ENCODE measurements around the gene SLC16A5. TPM values are rescaled to one million over a fixed set of nuclear protein-coding genes. Genes with fewer than 3 reads are reported as not detected.
"Not testable (repeated sequence)": the region's sequence is repeated elsewhere in the genome, so short reads cannot be mapped to it uniquely, and the experiment has no call there.

SLC16A5 gene
- total RNA-seq, 3 donors from 2014 or later: 0.53 to 1.2 (median 0.55) TPM

DNA sequence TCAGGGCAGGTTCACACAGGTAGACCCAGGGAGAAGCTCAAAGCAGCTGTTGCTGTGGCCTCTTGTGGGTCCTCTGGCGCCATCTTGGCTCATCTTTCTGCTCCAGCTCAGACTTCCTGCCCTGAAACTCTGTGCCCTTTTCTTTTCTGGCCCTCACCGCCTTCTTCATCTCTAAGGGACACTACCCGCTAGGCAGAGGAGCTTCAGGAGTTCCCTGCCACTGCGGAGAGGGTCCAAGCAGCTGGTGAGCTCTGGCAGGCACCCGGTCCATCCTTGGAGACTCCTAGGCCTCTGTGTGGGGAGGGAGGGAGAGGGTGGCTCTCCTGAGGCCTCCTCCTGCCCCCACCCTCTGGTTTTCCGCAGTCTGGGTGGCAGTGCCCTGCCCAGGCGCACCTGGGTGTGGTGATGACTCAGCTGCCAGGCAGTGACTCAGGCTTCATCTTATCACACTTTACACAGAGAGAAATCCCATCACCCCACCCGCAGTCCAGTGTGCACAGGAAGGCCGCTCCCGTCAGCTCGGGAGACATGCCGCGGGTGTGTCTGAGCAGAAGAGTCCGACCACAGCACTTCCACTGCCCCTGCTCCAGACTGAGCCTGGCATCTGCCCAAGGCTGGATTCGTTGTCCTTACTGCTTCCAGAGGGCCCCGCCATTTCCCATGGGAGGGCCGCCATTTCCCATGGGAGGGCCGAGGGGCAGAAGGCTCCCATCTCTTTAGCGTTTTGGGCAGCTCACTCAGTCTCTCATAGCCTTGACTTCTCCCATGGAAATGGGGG, 36.5 kb downstream of the SLC16A5 start:
- ATAC-seq (peak; percentile 93 to 96), DNase-seq (peak; percentile 66)
- Mint-ChIP-seq H3K4me1 (ENCODE audit: low read depth) (peaks cover 28% of the 10 kb centered on the region), H3K27me3 (ENCODE audit: low read depth) (no peaks in the 10 kb centered on the region), H3K9me3 (no peaks in the 10 kb centered on the region), H3K36me3 (ENCODE audit: insufficient read depth) (peaks cover 6% of the 10 kb centered on the region), H3K4me3 (no peak overlapping the region)

DNA sequence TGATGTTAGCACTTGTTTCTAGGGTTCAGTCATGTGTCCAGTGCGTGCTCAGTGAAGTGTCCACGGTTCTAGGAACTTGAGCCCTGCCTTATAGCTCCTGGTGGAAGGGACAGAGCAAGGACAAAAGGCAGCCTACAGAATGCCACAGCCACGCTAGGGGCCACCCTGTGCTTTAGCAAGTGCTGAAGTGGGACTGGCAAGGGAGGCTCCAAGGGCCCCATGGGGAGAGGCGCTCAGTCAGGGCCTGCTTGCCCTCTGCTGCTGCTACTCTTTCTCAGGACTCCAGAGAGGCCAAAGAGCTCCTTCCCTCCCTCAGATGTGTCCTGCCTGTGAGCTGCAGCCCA, 37.0 kb downstream of the SLC16A5 start:
- Mint-ChIP-seq H3K4me1 (ENCODE audit: low read depth) (peaks cover 31% of the 10 kb centered on the region), H3K36me3 (ENCODE audit: insufficient read depth) (peaks cover 9% of the 10 kb centered on the region), H3K27me3 (ENCODE audit: low read depth) (no peaks in the 10 kb centered on the region), H3K9me3 (no peaks in the 10 kb centered on the region), H3K4me3 (no peak overlapping the region)
- ATAC-seq (no peak), DNase-seq (no peak)

DNA sequence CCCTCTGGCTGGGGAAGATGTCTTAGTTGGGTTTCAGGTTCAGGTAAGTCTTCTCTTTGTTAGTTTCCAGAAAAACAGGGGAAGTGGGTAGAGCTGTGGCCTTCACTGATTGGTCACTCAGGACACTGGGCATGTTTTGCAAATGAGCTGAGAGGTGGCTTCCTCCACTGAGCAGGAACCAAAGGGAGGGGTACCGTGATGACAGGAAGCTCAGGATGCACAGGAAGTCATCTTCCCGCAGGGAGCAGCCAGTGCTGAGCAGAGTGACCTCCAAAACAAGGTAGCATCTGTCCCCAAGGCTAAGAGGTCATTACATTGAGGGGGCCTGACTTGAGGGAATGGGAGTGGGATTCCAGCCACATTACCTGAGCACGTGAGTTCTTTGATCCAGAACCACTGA, 38.2 kb downstream of the SLC16A5 start:
- no peak overlapping the region for H3K4me3 Mint-ChIP-seq
- DNase-seq (no peak), ATAC-seq (no peak)
- no peaks in the 10 kb centered on the region for H3K9me3 Mint-ChIP-seq
- H3K27me3 Mint-ChIP-seq (ENCODE audit: low read depth): no peaks in the 10 kb centered on the region
- peaks cover 11% of the 10 kb centered on the region for H3K36me3 Mint-ChIP-seq (ENCODE audit: insufficient read depth)
- peaks cover 36% of the 10 kb centered on the region for H3K4me1 Mint-ChIP-seq (ENCODE audit: low read depth)

DNA sequence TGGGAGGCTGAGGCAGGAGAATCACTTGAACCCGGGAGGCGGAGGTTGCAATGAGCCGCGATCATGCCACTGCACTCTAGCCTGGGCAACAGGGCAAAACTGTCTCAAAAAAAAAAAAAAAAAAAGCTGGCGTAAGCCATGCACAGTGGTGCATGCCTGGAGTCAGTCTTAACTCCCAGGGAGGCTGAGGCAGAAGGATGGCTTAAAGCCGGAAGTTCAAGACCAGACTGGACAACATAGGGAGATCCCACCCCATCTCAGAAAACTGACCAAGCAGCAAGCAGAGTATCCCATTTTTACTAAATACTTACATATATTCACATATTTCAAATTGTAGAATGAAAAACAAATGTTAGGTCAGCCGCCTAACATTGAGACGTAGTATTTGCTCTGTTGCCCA, 39.2 kb downstream of the SLC16A5 start:
- peaks cover 10% of the 10 kb centered on the region for H3K36me3 Mint-ChIP-seq (ENCODE audit: insufficient read depth)
- H3K4me3 Mint-ChIP-seq: no peak overlapping the region
- H3K9me3 Mint-ChIP-seq: no peaks in the 10 kb centered on the region
- no peaks in the 10 kb centered on the region for H3K27me3 Mint-ChIP-seq (ENCODE audit: low read depth)
- peaks cover 36% of the 10 kb centered on the region for H3K4me1 Mint-ChIP-seq (ENCODE audit: low read depth)
- DNase-seq (no peak), ATAC-seq (no peak)

DNA sequence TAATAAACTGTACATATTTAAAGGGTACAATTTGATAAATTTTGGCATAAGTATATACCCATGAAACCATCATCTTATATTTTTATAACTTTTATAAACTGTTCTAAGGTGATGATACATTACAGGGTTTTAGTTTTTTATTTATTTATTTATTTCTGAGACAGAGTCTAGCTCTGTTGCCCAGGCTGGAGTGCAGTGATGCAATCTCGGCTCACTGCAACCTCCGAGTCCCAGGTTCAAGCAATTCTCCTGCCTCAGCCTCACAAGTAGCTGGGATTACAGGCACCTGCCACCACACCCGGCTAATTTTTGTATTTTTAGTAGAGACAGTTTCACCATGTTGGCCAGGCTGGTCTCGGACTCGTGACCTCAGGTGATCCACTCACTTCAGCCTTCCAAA, 40.2 kb downstream of the SLC16A5 start:
- not testable (repeated sequence) for ATAC-seq; H3K9me3 Mint-ChIP-seq; H3K36me3 Mint-ChIP-seq (ENCODE audit: insufficient read depth); DNase-seq; H3K4me3 Mint-ChIP-seq; H3K27me3 Mint-ChIP-seq (ENCODE audit: low read depth)
- peaks cover 40% of the 10 kb centered on the region for H3K4me1 Mint-ChIP-seq (ENCODE audit: low read depth)

DNA sequence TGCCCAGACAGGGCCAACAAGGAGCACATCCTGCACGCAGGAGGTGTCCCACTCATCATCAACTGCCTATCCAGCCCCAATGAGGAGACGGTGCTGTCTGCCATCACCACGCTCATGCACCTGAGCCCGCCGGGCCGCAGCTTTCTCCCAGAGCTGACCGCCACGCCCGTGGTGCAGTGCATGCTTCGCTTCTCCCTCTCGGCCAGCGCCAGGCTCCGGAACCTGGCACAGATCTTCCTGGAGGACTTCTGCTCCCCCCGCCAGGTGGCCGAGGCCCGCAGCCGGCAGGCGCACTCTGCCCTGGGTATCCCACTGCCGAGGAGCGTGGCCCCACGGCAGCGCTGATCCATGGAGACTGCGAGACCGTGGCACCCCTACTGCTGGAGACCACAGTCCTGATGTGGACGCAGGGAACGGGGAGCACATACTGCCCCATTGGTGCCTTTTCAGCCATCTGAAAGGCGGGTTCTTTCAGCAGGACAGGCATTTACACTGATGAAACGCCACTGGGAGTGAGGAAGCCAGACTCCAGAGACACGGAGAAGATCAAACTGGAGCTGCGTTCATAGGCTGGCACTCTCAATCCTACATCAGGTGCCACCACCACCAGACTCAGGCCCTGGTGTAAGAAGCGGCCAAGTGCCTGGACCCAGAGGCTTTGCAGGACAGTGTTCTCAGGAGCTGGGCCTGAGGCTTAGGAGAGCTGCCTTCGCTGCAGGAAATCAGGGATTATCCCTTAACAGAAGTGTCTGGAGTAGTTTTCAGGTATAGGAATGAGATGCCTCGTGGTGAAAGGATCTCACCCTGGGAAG, 41.1 kb downstream of the SLC16A5 start:
- Mint-ChIP-seq H3K9me3 (no peaks in the 10 kb centered on the region), H3K4me1 (ENCODE audit: low read depth) (peaks cover 35% of the 10 kb centered on the region), H3K4me3 (peak overlapping the region; percentile 58), H3K27me3 (ENCODE audit: low read depth) (no peaks in the 10 kb centered on the region), H3K36me3 (ENCODE audit: insufficient read depth) (peaks cover 10% of the 10 kb centered on the region)
- no peak for DNase-seq
- ATAC-seq: no peak

DNA sequence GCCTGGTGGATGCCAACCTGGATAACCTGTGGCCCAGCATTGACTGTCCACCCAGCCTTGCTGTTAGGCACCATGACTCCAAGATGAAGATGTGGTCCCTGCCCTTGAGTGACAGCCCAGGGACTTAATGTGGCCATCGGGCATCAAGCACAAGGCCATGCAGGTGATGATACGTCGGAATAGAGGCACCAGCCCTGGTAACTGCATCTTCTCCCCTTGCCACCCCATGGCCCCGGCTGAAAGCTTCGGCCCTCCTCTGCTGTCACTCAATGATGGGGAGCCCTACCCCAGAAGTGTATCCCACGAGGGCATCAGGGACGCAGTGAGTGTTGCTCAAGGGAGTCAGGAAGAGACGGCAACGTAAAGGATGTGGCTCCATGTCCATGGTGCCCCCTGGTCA, 41.8 kb downstream of the SLC16A5 start:
- no peak for ATAC-seq
- Mint-ChIP-seq H3K36me3 (ENCODE audit: insufficient read depth) (peaks cover 8% of the 10 kb centered on the region), H3K9me3 (no peaks in the 10 kb centered on the region), H3K27me3 (ENCODE audit: low read depth) (no peaks in the 10 kb centered on the region), H3K4me3 (peak overlapping the region; percentile 58), H3K4me1 (ENCODE audit: low read depth) (peaks cover 28% of the 10 kb centered on the region)
- DNase-seq: no peak

DNA sequence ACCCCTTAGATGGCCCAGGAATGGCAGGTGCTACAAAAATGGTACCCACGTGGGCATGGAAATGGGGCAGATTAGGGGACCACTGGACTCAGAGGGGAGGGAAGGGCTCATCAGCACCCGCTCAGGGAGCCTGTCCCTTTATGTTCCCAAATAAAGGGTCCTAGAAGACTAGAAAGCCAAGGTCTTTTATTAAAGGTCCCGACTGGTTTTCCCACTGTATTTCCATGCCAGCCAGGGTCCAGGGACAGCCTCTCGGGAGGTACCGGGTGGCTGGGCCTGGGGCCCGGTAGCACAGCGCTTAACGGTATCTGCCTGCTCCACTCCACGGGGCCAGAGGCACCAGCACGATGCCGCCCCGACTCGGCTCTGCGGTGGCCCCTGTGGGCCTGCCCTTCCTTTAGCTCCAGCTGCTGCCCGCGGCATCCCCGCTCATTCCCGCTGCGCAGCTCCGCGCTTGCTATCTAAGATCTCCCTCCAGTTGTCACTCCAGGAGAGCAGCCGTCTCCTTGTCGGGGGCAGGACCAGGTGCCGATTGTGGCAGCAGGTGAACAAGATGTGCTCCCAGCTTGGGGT, 42.4 kb downstream of the SLC16A5 start:
- H3K27me3 Mint-ChIP-seq (ENCODE audit: low read depth): no peaks in the 10 kb centered on the region
- no peaks in the 10 kb centered on the region for H3K9me3 Mint-ChIP-seq
- H3K36me3 Mint-ChIP-seq (ENCODE audit: insufficient read depth): peaks cover 10% of the 10 kb centered on the region
- peaks cover 23% of the 10 kb centered on the region for H3K4me1 Mint-ChIP-seq (ENCODE audit: low read depth)
- peak overlapping the region; percentile 90 for H3K4me3 Mint-ChIP-seq
- ATAC-seq (no peak), DNase-seq (no peak)

DNA sequence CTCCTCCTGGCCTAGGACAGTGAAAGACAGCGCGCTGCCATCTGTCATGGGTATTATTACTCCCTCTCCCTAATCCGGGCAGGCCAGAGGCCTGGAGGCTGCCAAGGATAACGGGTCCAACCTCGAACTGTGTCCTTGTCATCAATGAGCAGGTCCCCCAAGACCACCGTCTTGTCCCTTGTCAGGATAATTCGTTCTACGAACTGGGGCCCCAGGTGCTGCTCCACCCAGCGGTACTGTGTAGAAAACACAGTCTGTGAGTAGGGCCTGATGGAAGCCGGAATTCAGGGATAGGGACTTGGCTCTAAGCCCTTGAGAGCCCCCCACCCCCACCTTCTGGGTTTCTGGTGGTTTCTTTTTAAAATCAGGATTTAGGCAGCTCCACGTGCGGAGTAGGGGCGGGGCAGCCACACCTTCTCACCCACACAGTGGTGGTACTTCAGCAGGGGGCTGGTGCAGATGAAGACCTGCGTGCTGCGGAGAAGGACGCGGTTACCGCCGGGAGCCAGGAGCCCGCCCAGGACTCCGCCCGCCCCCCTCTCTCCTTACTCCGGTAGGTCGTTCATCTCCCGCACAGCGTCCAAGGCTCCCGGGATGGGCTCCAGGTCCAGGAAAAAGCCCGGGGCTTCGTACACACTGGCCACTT, 43.0 kb downstream of the SLC16A5 start:
- Mint-ChIP-seq H3K27me3 (ENCODE audit: low read depth) (no peaks in the 10 kb centered on the region), H3K36me3 (ENCODE audit: insufficient read depth) (peaks cover 13% of the 10 kb centered on the region), H3K9me3 (no peaks in the 10 kb centered on the region), H3K4me1 (ENCODE audit: low read depth) (peaks cover 19% of the 10 kb centered on the region), H3K4me3 (peak overlapping the region; percentile 90)
- ATAC-seq (peak; percentile 72 to 73), DNase-seq (peak; percentile 44)

DNA sequence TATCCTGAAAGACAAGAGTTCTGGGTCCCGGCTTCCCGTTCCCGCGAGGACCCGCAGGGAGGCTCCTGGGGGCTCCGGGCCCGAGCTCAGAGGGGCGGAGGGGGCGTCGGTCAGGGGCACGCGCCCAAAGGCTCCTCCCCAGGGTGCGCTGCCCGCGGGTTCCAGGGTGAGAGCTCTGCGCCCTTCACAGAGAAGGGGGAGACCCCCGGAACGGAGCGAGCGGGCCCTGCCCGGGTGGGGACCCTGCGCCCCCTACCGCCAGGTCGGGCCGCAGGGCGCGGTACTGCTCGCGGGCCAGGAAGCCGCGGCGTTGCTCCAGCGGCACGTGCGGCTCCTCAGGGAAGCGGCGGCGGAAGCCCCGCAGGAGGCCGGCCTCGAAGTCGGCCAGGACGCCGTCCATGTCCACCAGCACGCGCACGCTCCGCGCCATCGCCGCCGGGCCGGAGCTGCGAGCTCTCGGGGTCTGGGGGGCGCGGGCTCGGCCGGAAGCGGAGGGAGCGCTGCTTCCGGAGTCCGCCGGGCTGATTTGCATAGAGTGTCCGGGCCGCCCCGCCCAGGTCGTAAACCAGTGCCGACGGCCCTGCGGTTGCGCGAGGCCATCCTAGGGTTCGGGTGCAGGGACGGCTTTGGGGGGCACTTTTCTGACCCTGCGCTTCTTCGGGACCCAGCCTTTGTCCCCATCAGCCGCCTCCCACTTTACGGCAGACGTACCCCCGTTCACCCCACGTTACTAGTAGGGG, 43.7 kb downstream of the SLC16A5 start, which contains the start of gene NT5C:
NT5C (minus strand) TSS at position 465 of the 740 bp plus-strand sequence; CDS start at position 430, 35 bp downstream.
- no peaks in the 10 kb centered on the region for H3K27me3 Mint-ChIP-seq (ENCODE audit: low read depth)
- H3K4me3 Mint-ChIP-seq: peak within 1 kb of the TSS; percentile 90
- H3K4me1 Mint-ChIP-seq (ENCODE audit: low read depth): peaks cover 12% of the 10 kb centered on the region
- peaks cover 14% of the 10 kb centered on the region for H3K36me3 Mint-ChIP-seq (ENCODE audit: insufficient read depth)
- DNase-seq (peak; percentile 52), ATAC-seq (peak; percentile 83 to 85)
- H3K9me3 Mint-ChIP-seq: no peaks in the 10 kb centered on the region

DNA sequence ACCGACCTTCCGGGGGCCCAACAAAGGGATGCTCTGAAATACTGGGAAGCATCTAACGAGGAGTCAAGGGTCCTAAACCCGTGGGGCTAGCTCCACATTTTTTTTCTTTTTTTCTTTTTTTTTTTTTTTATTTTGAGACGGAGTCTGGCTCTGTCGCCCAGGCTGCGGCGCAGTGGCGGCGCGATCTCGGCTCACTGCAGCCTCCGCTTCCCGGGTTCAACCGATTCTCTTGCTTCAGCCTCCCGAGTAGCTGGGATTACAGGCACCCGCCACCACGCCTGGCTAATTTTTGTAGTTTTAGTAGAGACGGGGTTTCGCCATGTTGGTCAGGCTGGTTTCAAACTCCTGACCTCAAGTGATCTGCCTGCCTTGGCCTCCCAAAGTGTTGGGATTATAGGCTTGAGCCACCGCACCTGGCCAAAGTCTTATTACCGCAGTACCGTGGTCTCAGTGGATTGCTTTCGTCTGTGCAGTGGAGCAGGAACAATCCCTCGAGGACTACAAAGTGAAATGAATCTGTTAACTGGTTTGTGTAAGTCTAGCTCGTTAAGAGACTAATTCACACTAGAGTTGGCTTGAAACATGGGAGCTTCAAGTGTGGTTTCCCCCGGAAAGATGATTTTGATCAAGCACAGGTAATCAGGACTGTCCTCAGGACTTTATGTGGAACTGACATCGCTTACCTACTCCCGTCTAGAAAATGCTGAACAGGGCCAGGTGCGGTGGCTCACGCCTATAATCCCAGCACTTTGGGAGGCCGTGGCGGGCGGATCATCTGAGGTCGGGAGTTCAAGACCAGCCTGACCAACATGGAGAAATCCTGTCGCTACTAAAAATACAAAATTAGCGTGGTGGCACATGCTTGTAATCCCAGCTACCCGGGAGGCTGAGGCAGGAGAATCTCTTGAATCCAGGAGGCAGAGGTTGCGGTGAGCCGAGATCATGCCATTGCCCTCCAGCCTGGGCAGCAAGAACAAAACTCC, 44.6 kb downstream of the SLC16A5 start:
- not testable (repeated sequence) for DNase-seq; H3K9me3 Mint-ChIP-seq; H3K27me3 Mint-ChIP-seq (ENCODE audit: low read depth); ATAC-seq
- Mint-ChIP-seq H3K36me3 (ENCODE audit: insufficient read depth) (peaks cover 14% of the 10 kb centered on the region), H3K4me1 (ENCODE audit: low read depth) (peaks cover 12% of the 10 kb centered on the region), H3K4me3 (peak overlapping the region; percentile 85)

DNA sequence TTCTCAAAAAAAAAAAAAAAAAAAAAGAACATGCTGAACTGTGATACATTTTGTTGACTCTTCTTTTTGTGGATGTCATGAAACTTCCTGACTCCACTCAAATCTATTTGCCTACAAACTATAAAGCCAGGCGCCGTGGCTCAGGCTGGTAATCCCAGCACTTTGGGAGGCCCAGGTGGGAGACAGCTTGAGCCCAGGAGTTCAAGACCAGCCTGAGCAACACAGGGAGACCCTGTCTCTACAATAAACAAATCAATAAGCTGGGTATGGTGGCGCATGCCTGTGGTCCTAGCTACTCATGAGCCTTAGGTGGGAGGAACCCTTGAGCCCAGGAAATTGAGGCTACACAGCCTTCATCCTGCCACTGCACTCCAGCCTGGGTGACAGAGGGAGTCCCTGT, 45.2 kb downstream of the SLC16A5 start:
- Mint-ChIP-seq H3K36me3 (ENCODE audit: insufficient read depth) (peaks cover 14% of the 10 kb centered on the region), H3K9me3 (no peaks in the 10 kb centered on the region), H3K27me3 (ENCODE audit: low read depth) (no peaks in the 10 kb centered on the region), H3K4me3 (peak overlapping the region; percentile 19), H3K4me1 (ENCODE audit: low read depth) (peaks cover 12% of the 10 kb centered on the region)
- DNase-seq: no peak
- ATAC-seq: no peak
